ENCODE data around the gene TFEB.
A peak's percentile ranks its signal among the peaks of the same experiment; 100 is the strongest.

TFEB gene

GRCh38 chr6:41717392-41717736 lies 18.0 kb downstream of the TFEB start:
- DNase-seq (ENCODE audit: low read depth, low spot score) = no peak
- no peak for TF ChIP-seq CTCF (IDR thresholded peaks at IDR 0.05; ENCODE audit: low read depth, low read length)
- no peak overlapping the region for H3K4me3 ChIP-seq (ENCODE audit: low read depth, low read length)
- in situ Hi-C loops (cut with HindIII; ENCODE audit: low sequenced_read_pairs) = no loop called here

GRCh38 chr6:41716516-41717391 lies 18.7 kb downstream of the TFEB start:
- in situ Hi-C loops (cut with HindIII; ENCODE audit: low sequenced_read_pairs) = no loop called here
- DNase-seq (ENCODE audit: low read depth, low spot score) = no peak
- no peak for TF ChIP-seq CTCF (IDR thresholded peaks at IDR 0.05; ENCODE audit: low read depth, low read length)
- H3K4me3 ChIP-seq (ENCODE audit: low read depth, low read length) = no peak overlapping the region

- no peak overlapping the region for H3K4me3 ChIP-seq (ENCODE audit: low read depth, low read length)
- DNase-seq (ENCODE audit: low read depth, low spot score) = no peak
- in situ Hi-C loops (cut with HindIII; ENCODE audit: low sequenced_read_pairs) = no loop called here
- TF ChIP-seq CTCF (IDR thresholded peaks at IDR 0.05; ENCODE audit: low read depth, low read length) = no peak
These were observed 19.5 kb downstream of the TFEB start for GRCh38 chr6:41715795-41716515.

GRCh38 chr6:41714556-41715273 lies 20.7 kb downstream of the TFEB start:
- no peak for TF ChIP-seq CTCF (IDR thresholded peaks at IDR 0.05; ENCODE audit: low read depth, low read length)
- in situ Hi-C loops (cut with HindIII; ENCODE audit: low sequenced_read_pairs) = no loop called here
- no peak for DNase-seq (ENCODE audit: low read depth, low spot score)
- no peak overlapping the region for H3K4me3 ChIP-seq (ENCODE audit: low read depth, low read length)

- in situ Hi-C loops (cut with HindIII; ENCODE audit: low sequenced_read_pairs) = no loop called here
- DNase-seq (ENCODE audit: low read depth, low spot score) = no peak
- no peak for TF ChIP-seq CTCF (IDR thresholded peaks at IDR 0.05; ENCODE audit: low read depth, low read length)
- H3K4me3 ChIP-seq (ENCODE audit: low read depth, low read length) = no peak overlapping the region
These were observed 21.6 kb downstream of the TFEB start for GRCh38 chr6:41713650-41714291.

- DNase-seq (ENCODE audit: low read depth, low spot score) = peak; percentile 47
- no peak for TF ChIP-seq CTCF (IDR thresholded peaks at IDR 0.05; ENCODE audit: low read depth, low read length)
- in situ Hi-C loops (cut with HindIII; ENCODE audit: low sequenced_read_pairs) = no loop called here
- no peak overlapping the region for H3K4me3 ChIP-seq (ENCODE audit: low read depth, low read length)
These were observed 22.2 kb downstream of the TFEB start for GRCh38 chr6:41713159-41713649.

All from astrocyte of the spinal cord (primary cell).